K562 (cell line): ENCODE measurements around the gene ARL4D. TPM values are rescaled to one million over a fixed set of nuclear protein-coding genes. Genes with fewer than 3 reads are reported as not detected.

Source experiments
- ATAC-seq: fragments of 200-7000 bp; cut with Tn5 transposase; 3 replicates; pipeline ENCODE4 v1.9.1; 2020; ENCODE audit warnings: moderate library complexity
- BruUV-seq: library from RNA; stranded (reverse); fragments of 400-500 nt; replicated peaks from 2 replicates; lab custom pipeline; 2021; lab: Mats Ljungman, UMichigan
- CTCF ChIA-PET: fragments of 300-600 bp; formaldehyde crosslinking; extraction: SDS; loops from one replicate; lab custom pipeline; 2021; ENCODE audit warnings: low intra/inter-chr PET ratio; lab: Yijun Ruan, JAX
- POLR2A ChIA-PET: fragments of 300-600, 350-650 bp; sonication (Branson Sonifier 250); formaldehyde crosslinking; extraction: SDS; loops from one replicate; lab custom pipeline; 2021; ENCODE audit warnings: antibody characterized with exemption, inconsistent platforms; lab: Yijun Ruan, JAX
- DNase-seq, 4 experiments: peaks; one replicate each; pipeline versions ENCODE4 v3.0.0 to v3.0.0-alpha.2; 2011 to 2018; ENCODE audit warnings: low spot score in 3 of 4, mixed read lengths in 3 of 4; ENCODE audit errors: extremely low read depth in 1 of 4
- FAIRE-seq: peaks from 2 replicates; lab custom pipeline; 2011; peaks lifted over from hg19 to GRCh38; lab: Jason Lieb, UNC
- H2AFZ ChIP-seq: 2 replicates; pipeline ENCODE4 v1.6.0; 2011; ENCODE audit warnings: low read depth, low read length, control low read depth, inconsistent platforms
- H3K27ac ChIP-seq: fragments of 200-600 bp; 3 replicates; pipeline ENCODE4 v1.8.0; 2011; ENCODE audit warnings: low read depth, mild to moderate bottlenecking, control low read depth, inconsistent platforms, low read length, moderate library complexity, mixed read lengths; ENCODE audit errors: extremely low read depth
- H3K27me3 ChIP-seq, 2 experiments: fragments of 300-600 bp in 1 of 2; 2 replicates in 1 of 2; 3 replicates in 1 of 2; pipeline versions ENCODE4 v1.6.0 to v1.8.0; 2011; ENCODE audit warnings: inconsistent platforms in 2 of 2, low read length in 2 of 2, mild to moderate bottlenecking in 1 of 2, mixed read lengths in 1 of 2, moderate library complexity in 1 of 2; ENCODE audit not compliant: control insufficient read depth in 2 of 2, insufficient read depth in 2 of 2
- H3K36me3 ChIP-seq: fragments of 300-600 bp; 3 replicates; pipeline ENCODE4 v1.8.0; 2011; ENCODE audit warnings: mild to moderate bottlenecking, low read length, inconsistent platforms; ENCODE audit not compliant: control insufficient read depth, insufficient read depth
- H3K4me1 ChIP-seq, 2 experiments: fragments of 200-600 bp in 1 of 2; replicated peaks in 1 of 2; 2 replicates in 1 of 2; 3 replicates in 1 of 2; pipeline versions ENCODE4 v1.5.1 to v1.8.0; 2011; ENCODE audit warnings: inconsistent platforms in 2 of 2, low read length in 2 of 2, mild to moderate bottlenecking in 1 of 2, mixed read lengths in 1 of 2, moderate library complexity in 1 of 2; ENCODE audit not compliant: control insufficient read depth in 2 of 2, insufficient read depth in 2 of 2
- H3K4me2 ChIP-seq: 2 replicates; pipeline ENCODE4 v1.6.1; 2011; ENCODE audit warnings: low read length, control low read depth, inconsistent platforms, mixed read lengths; ENCODE audit not compliant: insufficient read depth
- H3K4me3 ChIP-seq: fragments of 200-600 bp; sonication (generic), shearing (Covaris generic); 2 replicates; pipeline ENCODE4 v1.5.1; 2016; ENCODE audit warnings: control low read depth, inconsistent platforms
- H3K79me2 ChIP-seq: fragments of 200-600 bp; 3 replicates; pipeline ENCODE4 v1.8.0; 2011; ENCODE audit warnings: low read length, inconsistent platforms; ENCODE audit not compliant: control insufficient read depth, insufficient read depth
- H3K9ac ChIP-seq, 2 experiments: 2 replicates each; pipeline versions ENCODE4 v1.6.0 to v1.6.1; 2011; ENCODE audit warnings: low read depth in 2 of 2, low read length in 2 of 2, control low read depth in 1 of 2, inconsistent platforms in 1 of 2, mild to moderate bottlenecking in 1 of 2, mixed read lengths in 1 of 2; ENCODE audit not compliant: insufficient read depth in 1 of 2
- H3K9me1 ChIP-seq: one replicate; pipeline ENCODE4 v1.6.0; 2011; ENCODE audit warnings: inconsistent platforms, mild to moderate bottlenecking, low read length, moderate library complexity; ENCODE audit not compliant: control insufficient read depth, insufficient read depth
- H3K9me3 ChIP-seq: replicated peaks from 2 replicates; pipeline ENCODE4 v1.5.1; 2011; ENCODE audit warnings: low read depth, low read length, inconsistent platforms; ENCODE audit not compliant: control insufficient read depth, insufficient read depth
- H4K20me1 ChIP-seq: replicated peaks from 2 replicates; pipeline ENCODE4 v1.6.1; 2011; ENCODE audit warnings: low read length, inconsistent platforms, mixed read lengths; ENCODE audit not compliant: control insufficient read depth, insufficient read depth
- E2F1 ChIP-seq: sonication (generic); formaldehyde crosslinking; IDR thresholded peaks from 2 replicates; pipeline ENCODE4 v1.8.1; 2023; ENCODE audit warnings: mild to moderate bottlenecking, missing genetic modification reagents, moderate library complexity
- ESRRA ChIP-seq: fragments of 450-650 bp; IDR thresholded peaks from 2 replicates; pipeline ENCODE4 v1.6.1; 2014; ENCODE audit warnings: low read depth, mild to moderate bottlenecking, moderate library complexity, borderline replicate concordance
- ETS2 ChIP-seq: IDR thresholded peaks from 2 replicates; pipeline ENCODE4 v1.6.1; 2016; ENCODE audit warnings: borderline replicate concordance, missing genetic modification characterization, mild to moderate bottlenecking, moderate library complexity, missing compliant biosample characterization; ENCODE audit not compliant: poor library complexity, severe bottlenecking
- GABPA ChIP-seq: fragments of 200-800 bp; sonication (Bioruptor generic); conservative IDR thresholded peaks from 2 replicates; pipeline ENCODE4 v1.6.1; 2016; ENCODE audit warnings: low read depth, missing genetic modification characterization, missing compliant biosample characterization
- GABPB1 ChIP-seq: sonication (generic); formaldehyde crosslinking; IDR thresholded peaks from 2 replicates; pipeline ENCODE4 v1.8.0; 2022; ENCODE audit warnings: mild to moderate bottlenecking, missing genetic modification reagents
- HDAC8 ChIP-seq: fragments of 450-650 bp; IDR thresholded peaks from 2 replicates; pipeline ENCODE4 v1.6.1; 2016; ENCODE audit warnings: mild to moderate bottlenecking, missing genetic modification characterization, moderate library complexity, missing compliant biosample characterization
- JUN ChIP-seq, 2 experiments: sonication (generic) in 1 of 2; formaldehyde crosslinking in 1 of 2; IDR thresholded peaks; 2 replicates each; pipeline versions ENCODE4 v1.6.1 to v1.8.0; 2012 to 2022; ENCODE audit warnings: borderline replicate concordance in 2 of 2, mild to moderate bottlenecking in 2 of 2, improper control_type of control experiment in 1 of 2, low read depth in 1 of 2, low read length in 1 of 2, missing genetic modification reagents in 1 of 2
- NFYB ChIP-seq: IDR thresholded peaks from 2 replicates; pipeline ENCODE4 v1.6.1; 2011; ENCODE audit warnings: mild to moderate bottlenecking, moderate library complexity; ENCODE audit not compliant: insufficient read length; ENCODE audit errors: extremely low read depth
- PCBP1 ChIP-seq: fragments of 200-400 bp; formaldehyde crosslinking; IDR thresholded peaks from 2 replicates; pipeline ENCODE4 v1.6.1; 2018; ENCODE audit warnings: mild to moderate bottlenecking, low read depth, low read length; ENCODE audit not compliant: poor library complexity, severe bottlenecking
- POU5F1 ChIP-seq: fragments of 150-350 bp; IDR thresholded peaks from 2 replicates; pipeline ENCODE4 v1.6.1; 2014; ENCODE audit warnings: borderline replicate concordance, low read length, low read depth, mild to moderate bottlenecking; ENCODE audit not compliant: partially characterized antibody
- RNF2 ChIP-seq: sonication (generic); IDR thresholded peaks from 2 replicates; pipeline ENCODE4 v1.6.1; 2016
- USF2 ChIP-seq: sonication (generic); formaldehyde crosslinking; IDR thresholded peaks from 2 replicates; pipeline ENCODE4 v1.5.0; 2020; ENCODE audit warnings: missing genetic modification reagents
- ZC3H4 ChIP-seq: sonication (generic); formaldehyde crosslinking; IDR thresholded peaks from 2 replicates; pipeline ENCODE4 v1.9.0; 2021; ENCODE audit warnings: missing genetic modification reagents, borderline replicate concordance
- ZNF134 ChIP-seq: fragments of 250-450 bp; sonication (Bioruptor Pico); conservative IDR thresholded peaks from 2 replicates; pipeline ENCODE4 v1.4.0; 2020
- ZNF316 ChIP-seq: fragments of 450-650 bp; IDR thresholded peaks from 2 replicates; pipeline ENCODE4 v1.6.1; 2016
- WGBS: fragments of 100-300 bp; shearing (Covaris generic); methylation state at CpG from one replicate; pipeline ENCODE4 v1.1.6; 2016; ENCODE audit warnings: low coverage, mixed read lengths; ENCODE audit not compliant: insufficient coverage; ENCODE audit errors: missing lambda C conversion rate; 5-methylcytosine and 5-hydroxymethylcytosine counted together
- in situ Hi-C: fragments of 300-500 bp; cut with MboI; formaldehyde crosslinking; loops from 4 replicates; pipeline ENCODE4 v1.15.0; 2018; ENCODE audit warnings: inconsistent platforms, mixed read lengths
- intact Hi-C: fragments of 100-400 bp; cut with micrococcal nuclease; formaldehyde crosslinking; loops from 2 replicates; pipeline ENCODE4 v1.14.2; 2022
- polyA plus RNA-seq, 8 experiments: library from polyadenylated mRNA; depleted of rRNA in 4 of 8; stranded (reverse) in 5 of 8; unstranded in 3 of 8; fragments of >200 nt; fragmentation: Nextera tagmentation in 2 of 8; fragmentation: Illumina TruSeq in 1 of 8; extraction: Ambion mirVana in 2 of 8; extraction: Trizol in 1 of 8; gene quantifications; 2 replicates each; pipeline versions ENCODE4 v1.2.1 to v1.2.3, GENCODE V29; 2011 to 2014; ENCODE audit warnings: inconsistent platforms in 1 of 8, missing spikeins in 1 of 8
- total RNA-seq, 7 experiments: library from RNA; depleted of rRNA in 6 of 7; stranded (reverse); fragments of >200 nt in 6 of 7; fragmentation: Illumina TruSeq in 2 of 7; extraction: Trizol in 2 of 7; gene quantifications; 2 replicates each; pipeline versions ENCODE4 v1.2.1 to v1.2.3, GENCODE V29; 2011 to 2021; ENCODE audit warnings: low replicate concordance in 1 of 7
- TF ChIP-seq, protein P1 (sequence below): sonication (generic); formaldehyde crosslinking; IDR thresholded peaks from 2 replicates; pipeline ENCODE4 v1.8.0; 2023; ENCODE audit warnings: missing genetic modification reagents, mild to moderate bottlenecking, borderline replicate concordance

ARL4D gene
- total and polyA plus RNA-seq, 9 of the 15 experiments (the other 6 are each of a cell fraction or from before 2014, with no cell fraction given): 0.07 to 0.53 (median 0.28) TPM; not detected in 1

DNA sequence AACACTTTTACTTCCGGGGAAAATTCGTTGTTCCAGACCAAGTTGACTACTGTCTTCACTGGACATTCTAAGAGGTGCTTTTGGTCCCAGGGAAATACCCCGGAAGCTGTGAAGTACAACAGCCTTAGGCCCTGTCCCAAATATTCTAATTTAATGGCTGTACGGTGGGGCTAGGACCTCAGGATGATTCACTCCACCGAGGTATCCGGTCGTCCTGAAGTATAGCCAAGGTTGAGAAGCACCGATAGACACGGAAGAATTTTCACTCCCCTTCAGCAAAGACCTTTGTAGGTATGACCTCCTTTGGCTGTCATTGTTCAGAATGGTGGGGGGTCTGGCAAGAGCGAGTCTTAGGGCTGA, 34.9 kb upstream of the ARL4D start:
- peaks cover 3 to 14% of the 10 kb centered on the region in 2 experiments; a peak in 4 of 5 replicates for H3K4me1 ChIP-seq
- peaks cover 5% of the 10 kb centered on the region for H3K9me3 ChIP-seq
- no peak for FAIRE-seq
- H3K27me3 ChIP-seq: no peaks in the 10 kb centered on the region
- no peaks in the 10 kb centered on the region for H3K36me3 ChIP-seq
- no peak for DNase-seq
- POLR2A ChIA-PET: no interaction called here
- no peak overlapping the region for H3K27ac ChIP-seq
- H3K9ac ChIP-seq: no peak overlapping the region
- H3K4me2 ChIP-seq: no peak overlapping the region
- H3K9me1 ChIP-seq: no peaks in the 10 kb centered on the region
- in situ Hi-C loops (no loop called here), intact Hi-C loops (no loop called here)
- H3K4me3 ChIP-seq: no peak overlapping the region
- 21% methylated on average over 10 of the region's 10 CpGs for WGBS
- no peak for ATAC-seq
- H4K20me1 ChIP-seq: no peaks in the 10 kb centered on the region
- BruUV-seq: no TSS peak
- CTCF ChIA-PET: no interaction called here
- H3K79me2 ChIP-seq: no peaks in the 10 kb centered on the region
- H2AFZ ChIP-seq: no peak overlapping the region
- no peak for TF ChIP-seq ZNF316
- TF ChIP-seq E2F1: no peak
- TF ChIP-seq, protein P1, sequence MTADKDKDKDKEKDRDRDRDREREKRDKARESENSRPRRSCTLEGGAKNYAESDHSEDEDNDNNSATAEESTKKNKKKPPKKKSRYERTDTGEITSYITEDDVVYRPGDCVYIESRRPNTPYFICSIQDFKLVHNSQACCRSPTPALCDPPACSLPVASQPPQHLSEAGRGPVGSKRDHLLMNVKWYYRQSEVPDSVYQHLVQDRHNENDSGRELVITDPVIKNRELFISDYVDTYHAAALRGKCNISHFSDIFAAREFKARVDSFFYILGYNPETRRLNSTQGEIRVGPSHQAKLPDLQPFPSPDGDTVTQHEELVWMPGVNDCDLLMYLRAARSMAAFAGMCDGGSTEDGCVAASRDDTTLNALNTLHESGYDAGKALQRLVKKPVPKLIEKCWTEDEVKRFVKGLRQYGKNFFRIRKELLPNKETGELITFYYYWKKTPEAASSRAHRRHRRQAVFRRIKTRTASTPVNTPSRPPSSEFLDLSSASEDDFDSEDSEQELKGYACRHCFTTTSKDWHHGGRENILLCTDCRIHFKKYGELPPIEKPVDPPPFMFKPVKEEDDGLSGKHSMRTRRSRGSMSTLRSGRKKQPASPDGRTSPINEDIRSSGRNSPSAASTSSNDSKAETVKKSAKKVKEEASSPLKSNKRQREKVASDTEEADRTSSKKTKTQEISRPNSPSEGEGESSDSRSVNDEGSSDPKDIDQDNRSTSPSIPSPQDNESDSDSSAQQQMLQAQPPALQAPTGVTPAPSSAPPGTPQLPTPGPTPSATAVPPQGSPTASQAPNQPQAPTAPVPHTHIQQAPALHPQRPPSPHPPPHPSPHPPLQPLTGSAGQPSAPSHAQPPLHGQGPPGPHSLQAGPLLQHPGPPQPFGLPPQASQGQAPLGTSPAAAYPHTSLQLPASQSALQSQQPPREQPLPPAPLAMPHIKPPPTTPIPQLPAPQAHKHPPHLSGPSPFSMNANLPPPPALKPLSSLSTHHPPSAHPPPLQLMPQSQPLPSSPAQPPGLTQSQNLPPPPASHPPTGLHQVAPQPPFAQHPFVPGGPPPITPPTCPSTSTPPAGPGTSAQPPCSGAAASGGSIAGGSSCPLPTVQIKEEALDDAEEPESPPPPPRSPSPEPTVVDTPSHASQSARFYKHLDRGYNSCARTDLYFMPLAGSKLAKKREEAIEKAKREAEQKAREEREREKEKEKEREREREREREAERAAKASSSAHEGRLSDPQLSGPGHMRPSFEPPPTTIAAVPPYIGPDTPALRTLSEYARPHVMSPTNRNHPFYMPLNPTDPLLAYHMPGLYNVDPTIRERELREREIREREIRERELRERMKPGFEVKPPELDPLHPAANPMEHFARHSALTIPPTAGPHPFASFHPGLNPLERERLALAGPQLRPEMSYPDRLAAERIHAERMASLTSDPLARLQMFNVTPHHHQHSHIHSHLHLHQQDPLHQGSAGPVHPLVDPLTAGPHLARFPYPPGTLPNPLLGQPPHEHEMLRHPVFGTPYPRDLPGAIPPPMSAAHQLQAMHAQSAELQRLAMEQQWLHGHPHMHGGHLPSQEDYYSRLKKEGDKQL (CRISPR knock-in tag): no peak
- TF ChIP-seq PCBP1: no peak
- no peak for TF ChIP-seq NFYB
- no peak for TF ChIP-seq ZC3H4 (CRISPR knock-in tag)
- no peak for TF ChIP-seq POU5F1
- no peak for TF ChIP-seq JUN (IDR thresholded peaks at IDR 0.05; ENCODE audit: borderline replicate concordance, low read depth, low read length)
- TF ChIP-seq JUN (CRISPR knock-in tag; IDR thresholded peaks at IDR 0.05; ENCODE audit: borderline replicate concordance): no peak
- TF ChIP-seq USF2 (CRISPR knock-in tag): no peak
- TF ChIP-seq ESRRA: no peak
- no peak for TF ChIP-seq GABPB1
- TF ChIP-seq ZNF134 (CRISPR knock-in tag): no peak
- TF ChIP-seq GABPA (tag): no peak
- no peak for TF ChIP-seq ETS2 (tag)
- TF ChIP-seq RNF2: no peak
- TF ChIP-seq HDAC8 (tag): no peak
